Measurements from ENCODE around the gene MARK2.

The MARK2 gene

GRCh38 chr11:63911876-63912275, 73.0 kb downstream of the MARK2 start:
- no peak for DNase-seq

DNA sequence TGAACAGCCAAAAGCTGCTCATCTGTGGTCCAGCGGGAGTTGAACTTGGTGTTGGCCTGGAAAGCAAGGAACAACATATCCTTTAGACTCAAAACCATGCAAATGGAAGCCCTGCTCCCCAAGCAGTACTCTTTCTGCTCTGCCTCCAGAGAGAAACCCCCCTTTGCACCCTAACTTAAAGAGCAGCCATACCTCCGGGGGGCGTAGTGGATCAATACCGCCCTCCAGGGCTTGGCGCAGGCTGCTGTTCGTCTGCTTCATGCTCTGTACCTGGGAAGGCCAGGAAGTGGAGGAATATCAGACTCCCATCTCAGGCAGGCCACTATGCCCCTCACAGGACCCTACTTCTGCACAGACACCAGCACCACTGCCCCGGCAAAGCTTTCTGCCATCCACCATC, 73.8 kb downstream of the MARK2 start:
- no peak for DNase-seq

GRCh38 chr11:63913866-63914830, 75.2 kb downstream of the MARK2 start:
- no peak for DNase-seq

GRCh38 chr11:63914896-63915691, 76.2 kb downstream of the MARK2 start:
- no peak for DNase-seq

- DNase-seq = no peak
Observed at GRCh38 chr11:63915961-63916836, 77.3 kb downstream of the MARK2 start.

DNA sequence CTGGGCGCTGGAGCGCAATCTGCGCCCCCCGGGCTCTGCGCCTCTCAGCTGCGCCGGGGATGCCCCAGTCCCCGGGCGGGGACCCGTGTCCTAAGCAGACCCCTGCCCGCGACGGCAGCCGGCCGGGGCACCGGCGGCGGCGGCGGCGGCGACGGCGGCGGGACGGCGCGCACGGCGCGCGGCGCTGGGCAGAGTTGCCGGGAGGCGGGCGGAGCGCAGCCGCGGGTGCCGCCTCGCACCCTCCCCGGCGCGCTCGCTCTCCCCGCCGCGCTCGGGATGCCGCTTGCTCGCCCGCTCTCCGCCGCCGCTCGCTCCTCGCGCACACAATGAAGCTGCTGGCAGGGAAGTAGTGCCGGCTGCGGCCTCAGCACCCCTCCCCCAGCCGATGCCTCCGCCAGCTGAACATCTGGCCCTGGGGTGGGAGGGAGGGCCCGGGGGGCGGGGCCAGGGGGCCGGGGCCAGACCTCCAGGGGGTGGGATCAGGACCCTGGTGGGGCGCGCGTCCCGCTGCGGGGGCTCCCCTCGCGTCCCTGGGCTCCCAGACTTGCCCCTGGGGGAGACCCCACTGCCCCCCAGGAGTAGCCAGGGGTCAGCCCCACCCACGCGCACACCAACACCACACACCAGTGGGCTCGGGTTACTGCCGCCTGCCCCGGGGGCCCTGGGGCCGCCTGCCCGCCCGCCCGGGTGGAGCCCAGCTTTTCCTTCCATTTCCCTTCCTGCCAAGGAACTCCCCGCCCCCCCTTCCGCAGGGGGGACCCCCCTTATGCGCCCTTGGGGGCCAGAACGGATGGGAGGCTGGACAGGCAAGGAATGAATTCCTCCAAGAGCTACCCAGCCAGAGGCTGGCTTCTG, 78.2 kb downstream of the MARK2 start, which contains the start of gene RCOR2:
RCOR2 (minus strand) TSS at position 328 of the 855 bp plus-strand sequence. CDS start 708 bp downstream, outside the sequence.
- DNase-seq = peak in 4 of 5 donors; percentile 27 to 66 (median 43)

DNA sequence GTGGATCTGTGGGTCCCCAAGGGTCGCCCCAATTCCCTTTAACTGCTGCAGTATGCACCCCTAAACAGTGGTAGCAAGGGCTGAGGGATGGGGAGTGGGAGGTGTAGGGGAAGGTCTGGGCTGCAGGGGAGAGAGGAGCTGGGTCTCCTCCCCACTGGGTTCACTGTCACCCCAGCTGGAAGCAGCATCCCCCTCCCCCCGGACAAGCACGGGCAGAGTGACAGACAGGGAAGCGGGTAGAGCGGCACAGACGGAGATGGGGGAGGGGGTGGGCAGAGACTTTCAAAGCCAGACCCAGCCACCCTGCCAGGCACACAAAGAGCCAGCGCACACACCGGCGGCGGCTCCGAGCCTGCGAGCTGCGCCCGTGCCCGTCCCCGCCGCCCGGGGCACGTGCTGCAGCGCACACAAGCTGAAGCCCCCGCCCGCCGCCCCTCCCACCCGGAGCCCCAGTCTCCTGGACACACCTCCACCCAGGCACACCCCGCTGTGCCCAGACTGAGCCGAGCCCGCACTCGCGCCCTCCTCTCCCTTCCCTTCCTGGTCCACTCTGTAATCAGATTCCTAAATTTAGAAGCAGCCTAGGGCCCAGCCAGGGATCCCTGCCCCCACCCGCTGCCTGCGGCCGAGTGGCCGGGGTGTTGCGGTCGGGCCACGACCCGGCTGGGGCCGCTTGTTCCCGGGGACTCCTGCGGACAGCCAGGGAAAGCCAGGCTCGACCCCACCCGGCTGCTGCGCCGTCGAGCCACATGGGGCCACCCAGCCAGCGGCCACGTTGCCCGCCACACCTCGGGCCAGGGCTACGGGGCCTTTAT, 79.0 kb downstream of the MARK2 start:
- peak in 3 of 5 donors; percentile 22 to 36 (median 23) for DNase-seq

DNA sequence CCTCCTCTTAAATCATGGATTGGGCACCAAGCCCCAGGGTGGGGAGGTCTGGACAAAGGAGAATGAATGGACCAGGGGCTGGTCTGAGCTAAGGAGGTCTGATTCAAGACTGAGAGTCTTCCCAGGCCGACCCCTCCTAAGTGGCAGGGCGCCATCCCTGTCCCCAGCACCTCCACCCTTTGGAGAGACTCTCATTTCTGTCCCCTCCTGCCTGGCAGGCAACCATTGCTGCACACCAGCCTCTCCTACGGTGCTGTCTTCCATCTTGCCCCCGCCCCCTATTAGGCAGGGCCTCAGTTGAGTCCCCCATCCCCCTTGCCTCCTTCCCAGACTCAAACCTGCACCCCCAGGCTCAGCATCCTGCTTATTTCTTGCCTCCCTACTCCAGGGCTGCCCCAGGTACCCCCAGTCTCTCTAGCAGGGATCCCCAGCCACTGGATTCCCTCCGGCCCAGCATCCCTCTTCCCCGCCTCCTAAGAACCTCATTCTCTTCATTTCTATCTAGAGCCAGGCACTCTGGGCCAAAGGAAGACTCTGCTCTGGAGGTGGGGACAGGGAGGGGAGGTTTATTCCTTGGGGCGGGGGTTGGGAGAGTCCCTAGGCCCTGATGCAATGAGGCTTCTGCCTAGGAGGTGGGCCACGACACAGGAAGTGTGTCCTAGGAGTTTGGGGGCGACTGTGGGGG, 79.7 kb downstream of the MARK2 start:
- DNase-seq = no peak

GRCh38 chr11:63919267-63920125, 80.6 kb downstream of the MARK2 start:
- DNase-seq = no peak

DNA sequence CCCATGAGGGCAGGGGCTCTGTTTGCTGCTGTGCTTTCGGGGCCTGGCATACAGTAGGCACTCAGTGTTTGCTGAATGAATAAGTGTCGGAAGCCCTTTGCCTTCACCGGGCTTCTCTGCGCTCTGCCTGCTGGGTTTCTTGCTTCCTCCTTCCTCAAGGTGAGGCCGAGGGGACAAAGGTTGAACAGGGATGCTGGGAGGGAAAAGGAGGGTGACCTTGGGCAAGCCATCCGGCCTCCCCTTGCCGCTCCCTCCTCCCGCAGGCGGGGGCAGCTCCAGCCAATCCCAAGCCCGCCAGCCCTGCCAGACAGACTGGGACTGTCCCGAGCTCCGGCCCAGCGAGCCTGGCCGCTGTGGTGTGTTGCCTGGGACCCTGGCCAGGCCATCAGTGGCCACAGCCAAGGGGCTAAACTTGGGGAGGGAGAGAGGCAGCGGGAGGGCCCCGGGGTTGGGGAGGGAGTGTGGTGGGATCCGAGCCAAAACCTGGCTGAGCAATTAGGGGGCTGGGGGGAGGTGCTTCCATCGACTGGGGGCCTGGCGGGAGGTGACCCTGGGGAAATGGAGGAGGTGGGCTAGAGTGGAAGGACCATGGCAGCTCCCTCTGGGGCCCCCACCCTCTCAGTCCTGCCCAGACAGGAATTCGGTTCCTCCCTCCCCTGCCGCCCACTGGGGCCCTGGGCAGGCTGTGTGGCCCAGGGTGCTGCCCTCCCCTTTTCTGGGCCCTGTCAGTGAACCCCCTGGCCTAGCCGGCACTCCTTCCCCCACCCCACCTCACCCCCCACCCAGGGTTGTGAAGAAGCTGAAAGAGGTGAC, 81.4 kb downstream of the MARK2 start:
- DNase-seq = no peak

DNA sequence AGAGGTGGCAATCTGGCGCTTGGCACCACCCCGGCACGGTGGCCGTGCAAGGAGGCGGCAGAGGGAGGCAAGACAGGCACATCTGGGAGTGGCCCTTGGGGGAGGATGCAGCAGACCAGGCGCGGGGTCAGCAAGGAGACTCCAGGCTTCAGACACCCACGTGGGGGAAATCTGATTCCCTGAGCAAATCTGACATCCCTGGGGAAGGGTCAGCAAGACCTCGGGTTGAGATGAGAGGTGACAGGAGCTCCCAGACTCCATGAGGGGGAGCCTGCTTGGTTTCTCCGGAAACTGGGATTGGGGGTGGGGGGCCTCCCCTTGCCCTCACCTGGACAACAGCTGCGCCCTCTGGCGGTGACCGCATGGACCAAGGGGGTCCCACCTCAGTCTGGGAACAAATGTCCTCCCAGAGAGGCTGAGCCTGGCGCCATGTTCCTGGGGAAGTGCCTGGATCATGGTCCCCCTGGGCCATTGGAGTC, 82.1 kb downstream of the MARK2 start:
- no peak for DNase-seq

GRCh38 chr11:63922673-63923192, 83.8 kb downstream of the MARK2 start:
- DNase-seq = no peak

DNA sequence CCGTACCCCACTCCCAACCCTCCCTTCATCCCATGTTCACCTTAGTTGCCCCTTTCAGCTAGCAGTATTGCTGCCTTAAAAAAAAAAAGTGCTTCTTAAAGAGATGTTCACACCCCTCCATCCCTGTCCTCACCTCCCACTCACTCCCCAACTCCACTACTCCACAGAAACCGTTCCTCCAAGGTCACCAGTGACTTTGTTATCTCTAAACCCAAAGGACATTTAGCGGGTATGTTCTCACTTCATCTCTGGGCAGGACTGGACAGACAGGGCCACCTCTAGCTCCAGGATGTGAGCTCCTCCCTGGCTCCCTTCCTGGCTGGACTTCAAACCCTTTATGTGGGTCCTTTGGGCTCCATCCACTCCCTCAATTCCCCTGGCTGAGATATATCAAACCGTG, 84.4 kb downstream of the MARK2 start:
- DNase-seq = no peak

- DNase-seq = no peak
Observed at GRCh38 chr11:63929616-63930015, 90.7 kb downstream of the MARK2 start.

DNA sequence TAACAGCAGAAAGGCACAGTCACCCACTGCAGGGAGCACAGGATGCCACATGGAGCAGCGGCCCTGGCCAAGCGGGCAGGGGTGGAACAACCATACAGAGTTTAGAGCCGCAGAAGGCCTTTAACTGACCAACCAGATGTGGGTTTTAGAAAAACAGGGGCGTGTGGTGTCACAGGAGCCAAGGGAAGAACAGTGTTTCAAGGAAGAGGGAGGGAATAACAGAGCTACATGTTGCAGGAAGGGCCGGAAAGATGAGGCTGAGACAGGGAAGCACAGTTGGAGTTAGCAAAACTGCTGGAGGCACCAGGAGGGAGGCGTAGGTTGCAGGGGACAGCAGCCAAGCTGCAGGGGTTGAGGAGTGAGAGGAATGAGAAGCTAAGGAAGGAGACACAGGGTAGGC, 92.1 kb downstream of the MARK2 start:
- DNase-seq = no peak

- no peak for DNase-seq
Observed at GRCh38 chr11:63931876-63932275, 93.0 kb downstream of the MARK2 start.

DNA sequence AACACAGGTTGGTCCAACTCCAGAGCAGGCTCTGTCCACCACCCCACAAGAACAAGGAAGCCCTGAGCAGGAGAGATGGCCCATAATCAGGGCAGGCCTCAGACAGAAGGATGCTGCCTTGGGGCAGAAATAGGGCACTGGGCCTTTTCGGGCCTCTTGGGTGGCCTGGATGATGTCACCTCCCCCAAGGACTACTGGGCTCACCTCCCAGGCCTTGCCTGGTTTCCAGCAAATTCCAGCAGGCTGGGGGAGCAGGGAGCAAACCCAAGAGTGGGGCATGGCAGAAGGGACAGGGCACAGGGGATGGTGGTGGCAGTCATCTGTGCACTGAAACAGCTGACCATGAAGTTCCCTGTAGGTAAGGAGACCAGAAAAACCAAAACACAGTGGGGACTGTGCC, 94.5 kb downstream of the MARK2 start:
- no peak for DNase-seq
